HepG2 (cell line): ENCODE data around the gene ZBTB22. TPM values are rescaled to one million over a fixed set of nuclear protein-coding genes. Genes with fewer than 3 reads are reported as not detected.

Experiments
- CERS6 ChIP-seq: sonication (generic); formaldehyde crosslinking; IDR thresholded peaks from 2 replicates; pipeline ENCODE4 v1.5.0; 2020; ENCODE audit warnings: missing genetic modification reagents
- CHD2 ChIP-seq: IDR thresholded peaks from 2 replicates; pipeline ENCODE4 v1.6.1; 2011; ENCODE audit warnings: low read depth, low read length, improper control_type of control experiment
- IKZF4 ChIP-seq: sonication (generic); formaldehyde crosslinking; IDR thresholded peaks from 2 replicates; pipeline ENCODE4 v1.5.1; 2020; ENCODE audit warnings: borderline replicate concordance, mild to moderate bottlenecking, low read depth, missing genetic modification reagents; ENCODE audit errors: not compliant biosample characterization
- ISX ChIP-seq: sonication (generic); formaldehyde crosslinking; conservative IDR thresholded peaks from 2 replicates; pipeline ENCODE4 v1.5.0; 2020; ENCODE audit warnings: missing genetic modification reagents
- NONO ChIP-seq, 2 experiments: fragments of 450-650 bp in 1 of 2; sonication (generic) in 1 of 2; formaldehyde crosslinking in 1 of 2; IDR thresholded peaks in 1 of 2; conservative IDR thresholded peaks in 1 of 2; 2 replicates each; pipeline versions ENCODE4 v1.6.1 to v1.8.0; 2017 to 2022; ENCODE audit warnings: mild to moderate bottlenecking in 1 of 2, missing genetic modification reagents in 1 of 2, moderate library complexity in 1 of 2
- POLR2AphosphoS5 ChIP-seq: IDR thresholded peaks from 2 replicates; pipeline ENCODE4 v1.6.1; 2012; ENCODE audit warnings: low read depth, low read length
- RARA ChIP-seq: IDR thresholded peaks from 2 replicates; pipeline ENCODE4 v1.6.1; 2016; ENCODE audit warnings: missing genetic modification reagents, missing compliant biosample characterization
- TCF7L2 ChIP-seq: IDR thresholded peaks from 2 replicates; pipeline ENCODE4 v1.6.1; 2011; ENCODE audit warnings: mild to moderate bottlenecking, low read depth, low read length, moderate library complexity
- TEAD3 ChIP-seq: optimal IDR thresholded peaks from 2 replicates; pipeline ENCODE3; 2016; ENCODE audit warnings: borderline replicate concordance
- TGIF2 ChIP-seq: IDR thresholded peaks from 2 replicates; pipeline ENCODE4 v1.6.1; 2016; ENCODE audit warnings: control low read depth, missing compliant biosample characterization
- ZBTB33 ChIP-seq: sonication (generic); formaldehyde crosslinking; IDR thresholded peaks from 2 replicates; pipeline ENCODE4 v1.4.0; 2020; ENCODE audit warnings: missing genetic modification reagents
- ZC3H4 ChIP-seq: sonication (generic); formaldehyde crosslinking; IDR thresholded peaks from 2 replicates; pipeline ENCODE4 v1.4.0; 2020; ENCODE audit warnings: missing genetic modification reagents, borderline replicate concordance
- ZNF235 ChIP-seq: sonication (generic); formaldehyde crosslinking; IDR thresholded peaks from 2 replicates; pipeline ENCODE4 v1.8.1; 2023; ENCODE audit warnings: mild to moderate bottlenecking, missing genetic modification reagents, borderline replicate concordance
- ZNF260 ChIP-seq: sonication (generic); formaldehyde crosslinking; IDR thresholded peaks from 2 replicates; pipeline ENCODE4 v1.4.0; 2020; ENCODE audit warnings: missing genetic modification reagents, low read depth, mild to moderate bottlenecking, borderline replicate concordance
- ZNF292 ChIP-seq: sonication (generic); formaldehyde crosslinking; IDR thresholded peaks from 2 replicates; pipeline ENCODE4 v1.8.1; 2022; ENCODE audit warnings: mild to moderate bottlenecking, low read depth, missing genetic modification reagents, borderline replicate concordance
- ZNF30 ChIP-seq: sonication (generic); formaldehyde crosslinking; IDR thresholded peaks from 2 replicates; pipeline ENCODE4 v1.5.0; 2020; ENCODE audit warnings: mild to moderate bottlenecking, missing genetic modification reagents
- ZNF331 ChIP-seq: sonication (generic); formaldehyde crosslinking; IDR thresholded peaks from 2 replicates; pipeline ENCODE4 v1.4.0; 2020; ENCODE audit warnings: missing genetic modification reagents
- ZNF501 ChIP-seq: sonication (generic); formaldehyde crosslinking; IDR thresholded peaks from 2 replicates; pipeline ENCODE4 v1.5.1; 2020; ENCODE audit warnings: mild to moderate bottlenecking, moderate library complexity, missing genetic modification reagents
- ZNF503 ChIP-seq: sonication (generic); formaldehyde crosslinking; IDR thresholded peaks from 2 replicates; pipeline ENCODE4 v1.4.0; 2020; ENCODE audit warnings: missing genetic modification reagents
- ZNF883 ChIP-seq: sonication (generic); formaldehyde crosslinking; IDR thresholded peaks from 2 replicates; pipeline ENCODE4 v1.5.1; 2020; ENCODE audit warnings: mild to moderate bottlenecking, missing genetic modification reagents; ENCODE audit errors: not compliant biosample characterization
- ZSCAN12 ChIP-seq: sonication (generic); formaldehyde crosslinking; IDR thresholded peaks from 2 replicates; pipeline ENCODE4 v1.9.0; 2021; ENCODE audit warnings: mild to moderate bottlenecking, missing genetic modification reagents
- polyA plus RNA-seq, 8 experiments: library from polyadenylated mRNA; depleted of rRNA in 3 of 8; stranded (reverse) in 7 of 8; unstranded in 1 of 8; fragments of >200 nt; fragmentation: Illumina TruSeq in 4 of 8; extraction: Trizol in 4 of 8; gene quantifications; 2 replicates each; pipeline versions ENCODE4 v1.2.1 to v1.2.3, GENCODE V29; 2011 to 2016; ENCODE audit warnings: low read depth in 4 of 8, missing spikeins in 1 of 8, mixed read lengths in 1 of 8; ENCODE audit not compliant: insufficient read depth in 1 of 8
- total RNA-seq, 5 experiments: library from RNA; depleted of rRNA; stranded (reverse); fragments of >200 nt; fragmentation: Illumina TruSeq; extraction: Trizol; gene quantifications; 2 replicates each; pipeline ENCODE4 v1.2.3, GENCODE V29; 2016; ENCODE audit warnings: low read depth in 1 of 5
- TF ChIP-seq, protein P1 (sequence below): sonication (generic); formaldehyde crosslinking; conservative IDR thresholded peaks from 2 replicates; pipeline ENCODE4 v1.8.0; 2022; ENCODE audit warnings: low read depth, missing genetic modification reagents
- TF ChIP-seq, protein P2 (sequence below): IDR thresholded peaks from 2 replicates; pipeline ENCODE4 v1.6.1; 2016; ENCODE audit warnings: missing compliant biosample characterization, missing genetic modification reagents, borderline replicate concordance

ZBTB22 gene
- total and polyA plus RNA-seq, 2 of the 13 experiments (the other 11 are each of a cell fraction or from before 2014, with no cell fraction given), result 8.0 to 10.6 TPM

DNA sequence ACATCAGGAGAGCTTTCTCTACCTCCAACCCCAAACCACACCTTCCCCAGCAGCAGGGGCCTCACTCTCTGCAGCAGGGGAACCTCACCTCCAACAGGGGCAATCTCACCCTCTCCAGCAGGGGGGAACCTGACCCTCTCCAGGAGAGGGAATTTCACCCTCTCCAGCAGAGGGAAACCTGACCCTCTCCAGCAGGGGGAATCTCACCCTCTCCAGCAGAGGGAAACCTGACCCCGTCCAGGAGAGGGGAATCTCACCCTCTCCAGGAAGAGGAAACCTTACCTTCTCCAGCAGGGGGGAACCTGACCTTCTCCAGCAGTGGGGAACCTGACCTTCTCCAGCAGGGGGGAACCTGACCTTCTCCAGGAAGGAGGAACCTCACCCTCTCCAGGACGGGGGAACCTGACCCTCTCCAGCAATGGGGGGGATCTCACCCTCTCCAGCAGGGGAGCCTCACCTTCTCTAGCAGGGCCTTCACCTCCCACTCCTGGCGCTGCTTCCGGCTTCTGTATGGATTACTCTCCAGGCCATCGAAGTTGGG is 37.5 kb downstream of the ZBTB22 start (continued):
- TF ChIP-seq, protein P1, sequence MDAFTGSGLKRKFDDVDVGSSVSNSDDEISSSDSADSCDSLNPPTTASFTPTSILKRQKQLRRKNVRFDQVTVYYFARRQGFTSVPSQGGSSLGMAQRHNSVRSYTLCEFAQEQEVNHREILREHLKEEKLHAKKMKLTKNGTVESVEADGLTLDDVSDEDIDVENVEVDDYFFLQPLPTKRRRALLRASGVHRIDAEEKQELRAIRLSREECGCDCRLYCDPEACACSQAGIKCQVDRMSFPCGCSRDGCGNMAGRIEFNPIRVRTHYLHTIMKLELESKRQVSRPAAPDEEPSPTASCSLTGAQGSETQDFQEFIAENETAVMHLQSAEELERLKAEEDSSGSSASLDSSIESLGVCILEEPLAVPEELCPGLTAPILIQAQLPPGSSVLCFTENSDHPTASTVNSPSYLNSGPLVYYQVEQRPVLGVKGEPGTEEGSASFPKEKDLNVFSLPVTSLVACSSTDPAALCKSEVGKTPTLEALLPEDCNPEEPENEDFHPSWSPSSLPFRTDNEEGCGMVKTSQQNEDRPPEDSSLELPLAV, result no peak
- TF ChIP-seq TGIF2 (CRISPR knock-in tag) (no peak), ZNF292 (no peak), ZBTB33 (CRISPR knock-in tag) (peak; percentile 62; the same call in 1 of the 2 replicates), ZC3H4 (CRISPR knock-in tag) (no peak), ZNF503 (CRISPR knock-in tag) (no peak), ZNF331 (CRISPR knock-in tag) (peak; percentile 60), ZSCAN12 (CRISPR knock-in tag) (no peak), ZNF260 (CRISPR knock-in tag) (no peak), ZNF501 (0 out of 2 replicates have a peak, but pooled peaks have one; percentile 40), ZNF883 (CRISPR knock-in tag) (no peak), ISX (CRISPR knock-in tag) (no peak), ZNF235 (CRISPR knock-in tag) (no peak), IKZF4 (CRISPR knock-in tag) (no peak), ZNF30 (no peak), TEAD3 (peak; percentile 64), TCF7L2 (no peak), CHD2 (no peak), RARA (CRISPR knock-in tag) (no peak), CERS6 (CRISPR knock-in tag) (no peak), POLR2AphosphoS5 (no peak), NONO (IDR thresholded peaks at IDR 0.05) (no peak), NONO (CRISPR knock-in tag; conservative IDR thresholded peaks at IDR 0.05) (0 out of 2 replicates have a peak, but pooled peaks have one; percentile 40)
- TF ChIP-seq, protein P2, sequence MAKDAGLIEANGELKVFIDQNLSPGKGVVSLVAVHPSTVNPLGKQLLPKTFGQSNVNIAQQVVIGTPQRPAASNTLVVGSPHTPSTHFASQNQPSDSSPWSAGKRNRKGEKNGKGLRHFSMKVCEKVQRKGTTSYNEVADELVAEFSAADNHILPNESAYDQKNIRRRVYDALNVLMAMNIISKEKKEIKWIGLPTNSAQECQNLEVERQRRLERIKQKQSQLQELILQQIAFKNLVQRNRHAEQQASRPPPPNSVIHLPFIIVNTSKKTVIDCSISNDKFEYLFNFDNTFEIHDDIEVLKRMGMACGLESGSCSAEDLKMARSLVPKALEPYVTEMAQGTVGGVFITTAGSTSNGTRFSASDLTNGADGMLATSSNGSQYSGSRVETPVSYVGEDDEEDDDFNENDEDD (CRISPR knock-in tag), result peak; percentile 10; the same call in 1 of the 2 replicates
